Measurements from ENCODE around the gene AIFM1. TPM values are rescaled to one million over a fixed set of nuclear protein-coding genes. Genes with fewer than 3 reads are reported as not detected.

Gene AIFM1
- 17.4 and 23.0 TPM in 2 replicates for total RNA-seq (2014; rRNA removed)
- 25.1 TPM for polyA plus RNA-seq (2012)

DNA sequence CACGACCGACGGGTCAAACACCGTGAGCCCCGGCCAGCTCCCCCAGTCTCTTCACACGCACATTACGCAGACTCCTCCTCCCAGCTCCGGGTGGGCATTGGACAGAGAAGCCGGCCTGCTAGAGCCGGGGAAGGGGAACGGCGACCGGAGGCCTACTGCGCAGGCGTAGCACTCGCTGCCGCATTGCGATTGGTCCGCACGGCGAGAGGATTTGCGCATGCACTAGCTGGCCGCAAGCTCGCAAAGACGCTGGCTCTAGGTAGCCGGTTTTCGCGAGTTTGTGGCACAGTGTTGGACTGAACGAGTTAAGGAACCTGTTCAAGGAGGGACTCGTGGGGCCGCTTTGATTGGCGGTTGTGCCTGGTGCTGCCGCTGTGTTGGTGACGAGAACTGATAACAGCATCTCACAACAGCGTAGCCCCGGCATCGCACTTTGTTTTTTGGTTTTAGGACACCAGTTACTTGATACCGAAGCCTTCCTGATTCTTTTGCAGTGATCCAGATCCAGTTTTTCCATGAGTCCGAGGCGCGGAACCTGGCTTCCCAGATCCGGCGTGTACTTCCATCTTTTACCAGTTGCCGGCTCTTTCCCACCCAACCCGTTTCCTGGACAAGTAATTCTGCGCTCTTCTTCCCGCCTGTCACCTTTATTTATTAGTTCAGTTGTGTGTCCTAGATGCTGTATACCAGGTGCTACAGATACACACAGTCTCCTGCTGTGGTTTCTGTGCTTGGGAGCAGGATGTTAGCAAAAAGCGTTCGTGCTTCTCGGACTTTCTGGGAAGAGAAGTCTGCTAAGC lies at the start of gene AIFM1:
TSS of gene AIFM1 (minus strand) at position 139 of the 800 bp plus-strand sequence. CDS start 185 bp downstream, outside the sequence.
- DNase-seq (ENCODE audit: low read depth), result peak; percentile 91

DNA sequence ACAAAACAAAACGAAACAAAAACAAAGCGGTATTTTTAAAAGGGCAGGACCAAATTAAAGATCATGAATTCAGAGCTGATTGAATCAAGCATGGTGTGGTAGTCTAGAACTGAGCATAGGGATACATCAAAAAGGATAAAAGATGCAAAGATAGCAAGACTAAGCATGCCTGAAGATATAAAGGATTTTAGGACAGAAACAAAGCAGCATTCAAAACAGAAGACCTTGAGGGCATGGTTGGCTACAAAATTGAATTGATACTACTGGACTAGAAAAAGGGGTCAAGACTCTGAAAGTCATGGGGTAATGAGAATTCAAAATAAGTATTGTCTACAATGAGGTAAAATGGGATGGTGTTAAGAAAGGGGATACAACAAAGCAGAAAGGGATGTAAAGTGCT lies 47.7 kb upstream of the AIFM1 start:
- DNase-seq (ENCODE audit: low read depth), result no peak

DNA sequence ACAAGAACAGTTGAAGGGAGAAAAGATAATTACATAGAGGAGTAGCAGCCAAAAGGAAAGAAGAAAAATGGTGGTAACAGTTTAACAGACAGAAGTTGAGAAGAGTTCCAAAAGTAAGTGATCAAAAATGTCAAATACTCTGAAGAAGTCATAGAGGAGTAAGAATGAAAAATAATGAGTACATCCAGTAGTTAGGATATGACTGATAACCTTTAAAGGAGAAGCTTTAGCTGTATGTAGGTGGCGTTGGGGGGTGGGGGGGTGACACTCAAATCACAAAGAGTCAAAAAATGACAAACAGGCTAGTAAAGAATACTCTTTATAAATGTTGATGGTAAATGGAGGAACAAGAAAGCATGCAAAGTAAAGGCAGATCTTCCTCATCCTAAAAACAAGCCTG lies 46.7 kb upstream of the AIFM1 start:
- no peak for DNase-seq (ENCODE audit: low read depth)

DNA sequence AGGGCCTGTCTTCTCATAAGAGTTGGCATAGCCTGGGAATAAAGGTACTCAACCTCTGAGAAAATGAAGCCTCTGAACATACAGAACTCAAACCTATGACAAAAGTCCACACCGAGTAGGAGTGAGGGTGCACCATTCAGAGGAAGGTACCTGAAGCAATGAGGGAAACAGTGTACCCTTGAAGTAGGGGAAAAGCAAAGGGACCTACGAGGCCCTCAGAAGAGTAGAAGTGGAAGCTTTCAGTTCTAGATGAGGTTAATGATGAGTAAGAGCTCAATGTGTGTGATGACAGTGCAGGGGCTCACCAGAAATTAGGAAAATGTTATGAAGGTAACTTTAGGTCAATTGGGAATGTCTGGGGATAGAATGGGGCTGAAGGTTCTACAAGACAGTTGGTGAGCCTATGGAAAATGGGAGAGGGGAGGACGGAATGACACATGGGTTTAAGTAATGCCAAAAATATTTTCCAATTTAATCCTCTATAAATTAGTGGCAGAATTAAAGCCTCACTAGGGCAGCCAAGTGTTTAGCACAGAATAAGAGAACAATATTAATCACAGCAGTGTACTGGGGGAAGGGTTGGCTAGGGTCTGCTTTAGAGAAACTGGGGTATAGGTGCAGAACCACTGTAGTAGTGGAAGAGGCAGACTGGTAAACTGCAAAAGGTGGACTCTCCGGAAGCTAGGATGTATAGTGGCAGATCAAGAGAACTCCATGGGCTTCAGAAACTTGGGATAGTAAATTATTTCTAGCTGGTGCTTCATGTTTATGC lies 46.0 kb upstream of the AIFM1 start:
- no peak for DNase-seq (ENCODE audit: low read depth)

DNA sequence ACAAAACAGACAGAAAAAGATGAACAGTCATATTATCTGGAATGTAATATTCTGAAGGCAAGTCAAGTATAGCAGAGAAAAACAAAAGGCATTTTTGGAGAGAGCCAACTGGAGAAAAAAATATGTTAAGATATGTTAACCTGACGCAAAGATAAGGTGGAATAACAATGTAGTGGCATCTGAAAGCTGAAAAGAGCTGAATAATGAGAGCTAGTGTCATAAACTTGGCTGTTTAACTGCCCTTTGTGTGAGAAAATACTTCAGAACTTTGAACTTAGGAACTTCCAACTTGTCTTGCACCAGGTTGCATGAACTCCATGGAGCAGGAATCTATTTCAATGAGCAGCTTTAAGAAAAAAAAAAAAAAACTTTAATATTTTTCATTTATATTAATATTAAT lies 39.0 kb upstream of the AIFM1 start:
- DNase-seq (ENCODE audit: low read depth), result no peak

DNA sequence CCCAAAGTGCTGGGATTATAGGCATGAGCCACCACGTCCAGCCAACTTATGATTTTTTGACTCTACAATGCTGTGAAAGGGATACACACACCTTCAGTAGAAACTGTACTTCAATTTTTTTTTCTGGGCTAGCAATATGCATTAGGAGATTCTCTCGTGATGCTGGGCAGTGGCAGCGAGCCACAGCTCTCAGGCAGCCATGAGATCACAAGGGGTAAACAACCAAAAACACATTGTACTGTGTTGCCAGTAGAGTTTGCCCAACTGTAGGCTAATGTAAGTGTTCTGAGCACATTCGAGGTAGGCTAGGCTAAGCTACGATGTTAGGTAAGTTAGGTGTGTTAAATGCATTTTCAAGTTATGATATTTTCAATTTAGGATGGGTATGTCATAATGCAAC lies 31.8 kb upstream of the AIFM1 start:
- DNase-seq (ENCODE audit: low read depth), result no peak

DNA sequence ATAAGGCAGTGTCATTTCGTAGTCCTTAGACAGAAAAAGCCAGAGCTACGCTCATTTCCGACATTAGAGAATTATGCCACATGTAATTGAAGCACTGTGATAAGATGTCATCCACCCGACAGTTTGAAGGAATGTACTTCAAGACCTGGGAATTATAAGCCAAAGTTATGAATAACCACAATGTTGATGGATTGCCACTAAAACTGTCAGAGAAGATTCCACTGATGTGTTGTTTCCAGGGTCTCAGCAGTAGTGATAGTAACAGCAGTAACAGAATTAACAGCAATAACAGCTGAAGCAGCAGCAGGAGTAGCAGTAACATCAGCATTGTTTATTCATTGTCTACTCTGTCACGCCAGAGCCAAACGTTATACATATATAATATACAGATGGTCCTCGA lies 30.8 kb upstream of the AIFM1 start:
- peak; percentile 61 for DNase-seq (ENCODE audit: low read depth)

DNA sequence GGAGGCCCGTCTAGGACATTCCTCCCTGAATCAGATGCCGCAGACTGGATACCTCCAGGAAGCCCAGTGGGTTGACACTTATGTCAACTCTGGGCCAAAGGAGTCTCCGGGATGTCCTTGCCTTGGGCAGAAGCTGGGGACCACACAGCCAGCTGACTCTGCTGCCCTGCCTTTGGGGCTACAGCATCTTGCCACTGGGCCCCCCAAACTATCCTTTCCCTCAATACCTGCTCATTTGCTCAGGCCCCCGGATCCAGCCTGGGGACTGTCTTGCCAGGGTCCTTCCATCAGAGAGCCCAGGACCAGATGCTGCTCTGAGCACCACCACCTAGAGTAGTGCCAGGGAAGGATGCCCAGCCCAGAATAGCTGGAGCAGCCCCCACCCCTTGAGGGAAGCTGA lies 25.2 kb upstream of the AIFM1 start:
- DNase-seq (ENCODE audit: low read depth), result no peak

DNA sequence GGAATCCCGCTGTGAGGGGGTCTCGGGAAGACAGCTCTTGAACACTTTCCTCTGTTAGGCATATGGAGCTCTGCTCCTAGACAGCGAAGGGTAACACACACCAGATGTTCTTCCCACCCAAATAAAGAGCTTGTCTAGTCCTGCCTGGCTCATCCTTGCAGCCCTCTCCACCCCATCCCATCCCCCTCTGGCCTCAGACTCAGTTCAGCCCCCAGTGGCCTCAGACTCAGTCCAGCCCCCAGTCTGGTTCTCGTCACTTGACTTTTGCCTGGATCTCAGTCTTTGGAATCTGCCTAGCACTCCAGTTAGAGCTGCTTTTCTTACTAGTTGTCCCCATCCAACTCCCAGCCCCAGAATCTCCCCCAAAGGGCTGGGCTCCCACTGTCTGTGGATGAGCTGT lies 21.0 kb upstream of the AIFM1 start:
- DNase-seq (ENCODE audit: low read depth), result no peak

DNA sequence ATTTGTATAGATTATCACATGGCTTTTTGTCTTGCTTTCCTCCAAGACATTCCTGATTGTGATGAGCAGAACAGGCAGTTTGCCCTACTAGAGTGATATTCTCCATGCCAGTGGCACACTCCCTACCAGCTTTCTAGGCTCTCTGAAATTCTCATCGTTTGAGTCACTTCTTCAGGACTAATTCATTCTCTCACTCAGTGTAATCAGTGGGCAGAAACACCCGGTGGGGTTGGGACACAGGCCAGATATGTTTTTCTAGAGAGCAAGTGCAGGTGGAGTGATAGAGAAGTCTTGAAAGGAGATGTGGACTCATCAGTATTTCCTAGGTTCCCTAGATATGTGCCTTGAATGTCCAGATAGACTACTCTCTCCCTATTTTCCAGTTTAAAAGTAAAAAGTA lies 19.2 kb upstream of the AIFM1 start:
- no peak for DNase-seq (ENCODE audit: low read depth)

DNA sequence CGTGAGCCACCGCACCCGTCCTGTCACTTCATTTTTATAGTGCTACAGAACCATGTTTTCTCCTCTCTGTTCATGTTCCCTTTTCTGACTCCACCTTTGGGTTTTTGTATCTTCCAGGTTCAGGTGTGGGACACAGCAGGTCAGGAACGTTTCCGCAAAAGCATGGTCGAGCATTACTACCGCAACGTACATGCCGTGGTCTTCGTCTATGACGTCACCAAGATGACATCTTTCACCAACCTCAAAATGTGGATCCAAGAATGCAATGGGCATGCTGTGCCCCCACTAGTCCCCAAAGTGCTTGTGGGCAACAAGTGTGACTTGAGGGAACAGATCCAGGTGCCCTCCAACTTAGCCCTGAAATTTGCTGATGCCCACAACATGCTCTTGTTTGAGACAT lies 18.5 kb upstream of the AIFM1 start:
- no peak for DNase-seq (ENCODE audit: low read depth)

DNA sequence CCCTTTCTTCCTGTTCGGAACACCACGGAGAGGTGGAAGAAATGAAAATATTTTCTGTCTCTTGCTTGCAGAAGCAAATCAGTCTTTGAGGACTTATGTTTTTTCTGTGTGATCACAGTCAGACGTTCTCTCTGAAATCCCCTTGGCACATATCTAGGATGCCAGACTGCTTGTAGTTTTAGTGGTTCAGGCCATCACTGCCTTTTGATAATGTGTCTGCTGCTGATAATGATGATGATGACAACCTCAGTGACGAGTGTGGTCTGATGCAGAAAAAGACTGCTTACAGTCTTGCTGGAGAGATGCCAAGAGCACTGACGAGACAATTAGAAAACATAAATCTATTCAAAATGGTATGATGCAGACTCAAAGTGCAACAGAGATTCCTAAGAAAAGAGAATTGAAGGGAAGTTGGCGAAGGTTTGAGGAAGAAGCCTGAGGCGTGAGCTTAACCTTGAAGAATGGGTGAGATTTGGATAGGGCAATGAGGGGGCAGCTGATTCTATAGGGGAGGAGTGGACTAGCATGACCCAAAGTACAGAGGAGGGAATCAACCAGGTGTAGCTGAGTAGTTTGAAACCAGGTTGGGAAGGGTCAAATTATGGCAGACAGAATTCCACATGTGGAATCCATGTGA lies 14.1 kb upstream of the AIFM1 start:
- DNase-seq (ENCODE audit: low read depth), result no peak

DNA sequence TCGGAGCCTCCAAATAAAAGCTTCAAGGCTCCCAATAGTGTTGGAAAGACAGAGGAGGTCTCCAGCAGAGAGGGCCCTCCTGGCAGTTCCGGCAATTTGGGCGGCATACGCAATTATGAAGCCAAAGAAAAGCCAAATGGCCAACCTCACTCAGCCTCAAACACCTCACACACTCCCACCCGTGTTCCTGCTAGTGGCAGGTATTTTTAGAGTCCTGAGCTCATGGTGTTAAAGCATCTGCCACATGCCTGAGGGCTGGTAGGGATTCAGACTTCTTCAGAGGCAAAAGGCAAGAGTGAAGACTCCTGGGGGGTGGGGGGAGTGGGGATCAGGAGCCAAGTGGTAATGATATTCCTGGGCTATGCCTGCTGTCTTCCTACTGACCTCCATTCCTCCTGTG lies 13.5 kb upstream of the AIFM1 start:
- DNase-seq (ENCODE audit: low read depth), result no peak

DNA sequence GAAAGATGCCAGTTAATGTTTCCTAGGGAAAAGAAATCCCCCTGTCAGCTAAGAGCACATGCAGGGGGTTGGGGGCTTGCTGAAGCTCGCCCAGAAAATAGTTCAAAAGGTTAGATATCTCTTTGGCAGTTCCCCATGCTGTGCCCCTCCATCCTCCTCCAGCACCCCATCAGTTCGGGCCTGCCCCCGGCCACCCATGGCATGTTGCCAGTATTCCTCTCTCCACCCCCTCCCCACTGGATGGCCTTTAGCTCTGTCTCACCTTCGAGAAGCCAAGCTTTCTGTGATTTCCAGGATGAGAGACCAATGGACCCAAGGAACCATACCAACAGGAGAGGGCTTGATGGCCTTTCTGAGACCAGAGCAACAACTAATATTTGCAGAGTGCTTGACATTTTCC lies 11.3 kb upstream of the AIFM1 start:
- DNase-seq (ENCODE audit: low read depth), result no peak

DNA sequence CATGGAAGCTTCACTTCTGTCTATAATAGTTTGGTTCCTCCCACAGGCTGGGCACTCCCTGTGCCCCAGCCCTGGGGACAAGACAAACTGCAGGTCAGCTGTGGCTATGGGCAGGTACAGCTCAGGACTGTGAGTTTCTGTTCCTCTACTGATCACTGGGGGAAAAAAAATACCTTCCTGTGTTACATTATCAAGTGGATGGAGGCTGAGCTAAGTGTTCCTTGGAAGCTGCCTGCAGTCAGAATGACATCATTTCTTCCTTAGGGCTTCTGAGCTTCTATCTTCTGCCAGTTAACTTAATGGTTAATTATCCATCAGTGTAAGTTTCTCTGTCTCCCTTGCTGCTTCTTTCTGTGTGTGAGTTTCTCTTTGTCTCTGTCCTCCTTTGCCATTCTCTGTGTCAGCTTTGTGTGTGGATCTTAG lies 10.7 kb upstream of the AIFM1 start:
- DNase-seq (ENCODE audit: low read depth), result no peak

DNA sequence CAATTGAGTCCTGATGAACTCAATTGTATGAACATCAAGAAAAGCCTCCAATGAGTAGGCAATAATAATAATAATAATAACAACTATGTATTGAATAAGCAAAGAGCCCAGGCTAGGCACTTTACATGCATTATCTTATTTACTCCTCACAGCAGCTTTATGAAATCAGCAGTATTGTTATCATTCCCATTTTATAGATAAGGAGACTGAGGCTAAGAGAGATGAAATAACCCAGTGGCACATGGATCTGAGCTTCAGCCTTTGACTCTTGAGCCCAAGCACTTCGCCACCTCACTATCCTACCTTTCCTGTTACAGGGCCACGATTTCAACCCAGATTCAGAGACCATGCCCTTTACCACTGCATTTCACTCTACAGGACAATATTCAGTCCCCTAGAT lies 9.3 kb upstream of the AIFM1 start:
- DNase-seq (ENCODE audit: low read depth), result no peak

DNA sequence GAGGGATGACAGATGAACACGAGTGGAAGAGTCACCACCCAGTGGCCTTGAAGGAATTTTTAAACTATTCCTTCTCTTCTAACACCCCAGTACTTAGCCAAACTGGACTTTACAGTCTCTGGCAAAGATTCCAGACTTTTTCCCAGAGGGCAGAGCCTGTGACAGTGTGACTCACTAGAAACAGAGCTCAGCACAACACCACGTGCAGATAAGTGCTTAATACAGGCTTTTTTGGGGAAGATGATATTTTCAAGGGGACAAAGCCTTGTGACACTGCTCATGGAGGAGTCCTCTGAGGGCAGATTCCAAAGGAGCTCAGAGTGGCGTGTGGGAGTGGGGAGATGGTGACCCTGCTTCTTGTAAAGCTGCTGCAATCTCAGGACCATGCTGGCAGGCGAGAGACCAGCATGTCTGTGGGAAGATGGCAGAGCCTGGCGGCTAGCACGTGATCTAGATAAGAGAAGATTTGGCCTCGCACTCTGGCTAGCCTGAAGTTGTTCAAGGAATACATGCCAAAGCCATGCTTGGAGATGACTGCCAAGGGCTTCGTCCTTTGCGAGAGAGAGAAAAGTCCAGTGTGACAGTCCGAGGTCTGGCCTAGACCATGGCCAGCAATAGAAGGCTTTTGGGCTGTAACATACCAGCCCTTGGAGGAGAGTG lies 8.5 kb upstream of the AIFM1 start:
- DNase-seq (ENCODE audit: low read depth), result peak; percentile 58

DNA sequence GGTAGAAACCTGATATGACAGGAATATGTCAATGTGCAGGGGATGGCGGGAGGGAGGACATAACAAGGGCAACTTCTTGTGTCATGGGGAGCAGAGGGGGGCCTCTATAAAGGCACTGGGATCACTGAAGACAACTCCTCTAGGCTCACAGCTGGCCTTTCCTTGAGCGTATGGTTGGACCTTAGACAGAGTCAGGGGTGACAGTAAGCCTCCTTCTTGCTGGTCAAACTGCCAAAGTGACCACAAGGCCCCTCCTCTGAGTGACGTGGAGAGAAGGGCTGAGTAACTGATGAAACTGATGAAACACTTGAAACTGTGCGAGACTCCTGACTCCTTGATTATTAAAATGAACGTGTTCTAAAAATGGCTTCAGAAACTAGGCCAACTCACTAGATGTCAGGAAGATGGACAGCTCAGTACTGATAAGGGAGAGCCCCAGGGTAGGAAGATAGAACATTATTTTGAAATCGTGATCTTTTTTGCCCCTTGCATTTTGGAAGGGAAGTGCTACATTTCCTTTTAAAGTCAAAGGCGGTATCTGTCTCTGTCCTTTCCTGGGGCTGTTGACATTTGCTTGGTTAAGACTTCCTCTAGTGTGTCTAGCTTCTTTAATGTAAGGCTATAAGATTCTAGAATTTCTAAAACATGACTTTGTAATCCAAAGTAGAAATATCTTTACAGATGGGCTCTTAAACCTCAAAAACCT lies 7.7 kb upstream of the AIFM1 start:
- peak; percentile 72 for DNase-seq (ENCODE audit: low read depth)

DNA sequence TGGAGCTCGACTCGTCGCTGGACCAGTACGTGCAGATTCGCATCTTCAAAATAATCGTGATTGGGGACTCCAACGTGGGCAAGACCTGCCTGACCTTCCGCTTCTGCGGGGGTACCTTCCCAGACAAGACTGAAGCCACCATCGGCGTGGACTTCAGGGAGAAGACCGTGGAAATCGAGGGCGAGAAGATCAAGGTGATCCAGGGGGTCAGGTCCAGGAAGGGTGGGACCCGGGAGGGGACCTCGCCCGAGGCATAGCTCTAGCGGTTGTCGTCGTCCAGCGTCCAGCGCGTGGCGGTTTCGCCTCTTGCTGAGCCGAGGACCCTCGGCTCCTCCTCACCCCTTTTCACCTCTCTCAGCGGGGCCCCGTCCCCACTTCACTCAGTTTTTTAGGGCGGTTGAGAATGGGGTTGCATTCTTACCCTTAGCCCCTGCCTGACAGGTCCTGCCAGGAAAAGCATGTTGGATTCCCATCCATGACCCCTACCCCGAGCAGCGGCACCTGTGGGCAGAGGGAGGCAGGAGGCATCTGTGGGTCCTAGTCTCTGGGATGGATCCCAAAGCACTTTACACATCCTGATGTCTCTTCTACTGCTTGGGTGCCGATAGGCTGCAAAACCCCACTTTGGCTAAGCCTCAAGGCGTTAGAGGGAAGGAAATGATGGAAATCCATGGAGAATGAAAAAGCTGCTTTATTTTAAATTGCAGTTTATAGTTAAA lies 6.6 kb upstream of the AIFM1 start:
- no peak for DNase-seq (ENCODE audit: low read depth)

DNA sequence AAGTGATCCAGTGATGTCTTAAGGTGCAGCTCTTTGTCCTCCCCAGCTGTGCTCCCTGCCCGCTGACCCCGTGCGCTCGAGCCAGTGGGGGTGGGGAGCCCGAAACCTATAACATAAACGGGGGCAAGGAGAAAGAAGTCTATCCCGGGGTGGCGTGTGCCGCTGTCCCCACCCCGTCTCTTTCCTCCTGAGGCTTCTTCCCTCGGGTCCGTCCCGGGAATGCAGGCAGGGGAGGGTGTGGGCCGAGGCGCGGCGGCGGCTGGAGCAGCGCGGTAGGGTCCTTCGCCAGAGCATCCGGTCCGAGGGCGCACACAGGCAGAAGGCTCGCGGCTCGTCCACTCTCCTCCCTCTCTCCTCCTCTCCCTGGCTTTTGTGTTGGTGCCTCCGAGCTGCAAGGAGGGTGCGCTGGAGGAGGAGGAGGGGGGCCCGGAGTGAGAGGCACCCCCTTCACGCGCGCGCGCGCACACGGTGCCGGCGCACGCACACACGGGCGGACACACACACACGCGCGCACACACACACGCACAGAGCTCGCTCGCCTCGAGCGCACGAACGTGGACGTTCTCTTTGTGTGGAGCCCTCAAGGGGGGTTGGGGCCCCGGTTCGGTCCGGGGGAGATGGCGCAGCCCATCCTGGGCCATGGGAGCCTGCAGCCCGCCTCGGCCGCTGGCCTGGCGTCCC lies 5.9 kb upstream of the AIFM1 start, which contains the start of gene RAB33A:
TSS of gene RAB33A (plus strand) at position 517 of the 681 bp plus-strand sequence. CDS start at position 618, 101 bp downstream.
- no peak for DNase-seq (ENCODE audit: low read depth)
